ENCODE data around the gene PSD2.

PSD2 gene

DNA sequence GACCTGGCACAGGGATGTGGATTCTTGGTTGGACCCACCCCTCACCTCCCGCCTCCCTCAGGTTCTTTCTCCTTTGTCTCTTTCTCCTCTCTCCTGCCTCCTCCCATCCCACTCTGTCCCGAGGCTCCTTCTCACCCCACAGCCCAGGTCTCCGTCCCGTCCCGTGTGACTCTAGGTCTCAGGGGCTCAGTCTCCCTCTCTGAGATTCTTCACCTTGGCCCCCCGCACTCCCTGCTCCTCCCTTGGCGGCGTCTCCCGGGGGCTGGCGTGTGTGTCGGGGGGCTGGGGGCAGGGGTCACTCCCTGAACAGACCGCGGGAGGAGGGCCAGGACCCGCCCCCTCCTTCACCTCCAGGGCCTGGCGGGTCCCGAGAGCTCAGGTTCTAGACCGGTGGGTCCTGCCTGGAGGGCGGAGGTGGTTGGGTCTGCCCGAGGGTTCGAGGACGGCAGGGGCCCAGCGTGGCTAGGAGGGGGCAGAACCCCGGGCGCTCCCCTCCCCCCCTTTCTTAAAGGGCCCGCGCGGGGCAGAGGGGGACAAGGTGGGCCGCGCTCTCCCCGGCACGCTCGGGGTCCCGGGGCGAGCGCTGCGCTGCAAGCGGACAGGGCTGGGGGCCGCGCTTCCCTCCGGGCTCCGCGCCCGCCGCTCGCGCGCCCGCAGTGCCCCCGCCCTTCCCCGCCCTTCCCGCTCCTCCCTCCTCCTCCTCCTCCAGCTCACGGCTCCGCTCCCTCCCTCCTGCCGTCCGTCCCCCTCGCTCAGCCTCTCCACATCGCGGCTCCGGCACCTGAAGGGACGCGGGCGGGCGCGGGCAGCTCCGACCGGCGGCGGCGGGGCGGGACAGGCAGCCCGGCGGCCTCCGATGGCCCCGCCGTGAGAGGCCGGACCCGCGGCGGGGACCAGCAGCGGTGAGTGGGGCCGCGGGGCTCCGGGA, at the start of gene PSD2:
PSD2 (plus strand) TSS at position 735 of the 928 bp plus-strand sequence. CDS start 13,633 bp downstream, outside the sequence.
- peak; percentile 38 for DNase-seq

DNA sequence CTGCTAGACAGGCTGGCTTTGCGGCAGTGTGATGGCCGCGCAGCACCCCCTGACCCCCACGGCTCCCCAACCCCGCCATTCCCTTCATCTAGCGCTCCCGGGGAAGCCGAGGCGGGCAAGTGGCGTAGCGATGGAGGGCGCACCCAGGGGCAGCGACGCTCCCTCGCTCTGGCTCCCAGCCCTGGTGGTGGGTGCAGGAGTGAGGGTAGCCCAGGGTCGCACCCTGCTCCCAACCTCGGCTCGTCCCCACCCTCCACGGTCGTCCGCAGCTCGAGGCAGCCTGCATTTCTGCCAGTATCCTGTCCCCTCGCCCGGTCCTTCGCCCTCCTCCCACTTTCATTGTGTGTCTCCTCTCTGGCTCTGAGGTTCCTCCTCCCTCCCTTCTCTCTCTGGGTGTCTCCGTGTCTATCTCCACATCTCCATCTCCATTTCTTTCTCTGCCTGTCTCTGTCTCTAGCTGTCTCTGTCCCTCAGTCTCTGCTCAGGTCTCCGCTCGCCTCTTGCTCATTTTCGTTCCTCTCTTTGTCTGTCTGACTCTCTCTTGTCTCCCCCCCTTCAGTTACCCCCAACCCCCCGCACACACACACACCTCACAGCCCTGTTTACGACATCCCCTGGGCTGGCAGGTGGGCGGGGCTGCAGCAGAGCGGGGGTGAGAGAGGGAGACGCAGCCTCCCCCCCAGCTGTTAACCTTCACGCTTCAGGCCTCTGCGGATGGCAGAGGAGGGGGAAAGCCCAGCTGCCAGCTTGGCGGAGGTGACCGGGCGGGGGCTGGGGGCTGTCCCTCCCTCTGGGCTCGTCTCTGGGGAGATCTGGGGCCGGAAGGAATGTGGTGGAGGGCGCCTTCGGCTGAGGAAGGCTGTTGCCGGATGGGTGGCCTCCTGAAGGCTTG, 48.7 kb upstream of the PSD2 start:
- DNase-seq, result peak; percentile 78

DNA sequence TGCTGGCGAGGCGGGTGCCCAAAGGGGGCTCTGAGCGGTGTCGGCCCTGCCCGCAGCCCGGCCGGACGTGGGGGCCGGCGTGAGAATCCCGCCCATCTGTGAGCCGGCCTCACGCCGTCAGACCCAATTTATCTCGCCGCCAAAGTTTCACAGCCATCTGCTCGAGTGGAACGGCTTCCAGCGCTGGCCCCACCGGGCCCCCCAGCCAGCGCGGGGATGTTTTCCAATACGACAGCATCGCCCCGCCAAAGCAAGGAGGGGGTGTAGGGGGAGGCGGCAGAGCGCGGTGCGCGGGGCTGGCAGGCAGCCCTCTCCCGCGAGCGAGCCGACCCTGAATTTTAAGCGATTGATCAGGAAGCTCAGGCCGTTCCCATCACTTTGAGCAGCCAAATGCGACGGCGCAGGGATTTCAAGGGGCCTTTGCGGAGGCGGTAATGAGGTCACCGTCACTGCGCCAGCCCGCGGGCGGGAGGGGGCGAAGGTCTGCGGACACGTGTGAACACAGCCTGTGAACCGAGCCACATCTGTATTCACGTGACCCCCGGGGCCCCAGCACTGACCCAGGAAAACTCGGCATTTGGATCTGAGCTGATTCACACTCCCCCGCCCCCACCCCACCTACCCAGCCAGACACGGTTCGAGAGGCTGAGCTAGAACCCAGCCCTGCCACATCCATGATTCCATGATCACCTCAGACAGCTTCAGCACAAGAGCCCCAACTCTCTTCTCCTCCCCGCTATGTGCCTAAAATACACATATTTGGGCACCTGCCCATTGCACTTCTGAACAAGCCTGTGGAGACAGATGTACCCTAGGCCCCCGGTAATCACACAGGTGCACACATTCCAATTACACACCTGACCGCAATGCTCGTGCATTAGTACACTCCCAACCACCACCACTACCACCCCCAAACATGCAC, 47.8 kb upstream of the PSD2 start:
- peak; percentile 75 for DNase-seq

DNA sequence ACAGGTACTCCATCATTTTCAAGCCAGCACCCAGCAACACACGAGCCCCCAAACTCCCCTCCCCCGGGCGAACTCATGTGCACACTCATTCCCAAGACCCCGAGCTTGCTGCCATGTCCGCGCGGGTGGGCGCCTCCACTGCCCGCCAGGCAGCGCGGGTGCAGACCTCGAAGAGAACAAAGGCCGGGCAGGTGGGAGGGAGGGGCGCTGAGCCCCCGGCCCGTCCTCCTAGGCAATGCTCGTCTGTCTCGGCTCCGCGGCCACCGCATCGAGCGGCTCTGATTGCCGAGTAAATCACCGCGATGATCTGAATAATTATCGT, 47.1 kb upstream of the PSD2 start:
- no peak for DNase-seq

DNA sequence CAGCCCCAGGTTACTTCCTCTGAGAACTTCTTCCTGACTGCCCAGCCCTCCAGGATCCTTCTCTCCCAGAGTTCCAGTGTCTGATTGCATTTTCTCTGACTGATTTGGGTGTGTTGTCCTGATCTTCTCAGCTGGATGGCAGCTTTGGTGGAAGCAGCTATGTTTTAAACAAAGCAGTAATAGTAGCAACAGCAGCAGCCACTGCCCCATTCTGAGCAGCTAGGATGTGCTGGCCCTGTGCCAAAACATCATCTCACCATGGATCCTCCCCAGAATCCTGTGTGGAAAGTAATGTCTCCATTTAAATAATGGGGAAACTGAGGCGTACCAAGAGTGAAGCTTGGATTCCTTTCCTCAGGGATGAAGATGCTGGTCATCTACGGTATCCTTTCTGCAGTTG, 46.4 kb upstream of the PSD2 start:
- no peak for DNase-seq

DNA sequence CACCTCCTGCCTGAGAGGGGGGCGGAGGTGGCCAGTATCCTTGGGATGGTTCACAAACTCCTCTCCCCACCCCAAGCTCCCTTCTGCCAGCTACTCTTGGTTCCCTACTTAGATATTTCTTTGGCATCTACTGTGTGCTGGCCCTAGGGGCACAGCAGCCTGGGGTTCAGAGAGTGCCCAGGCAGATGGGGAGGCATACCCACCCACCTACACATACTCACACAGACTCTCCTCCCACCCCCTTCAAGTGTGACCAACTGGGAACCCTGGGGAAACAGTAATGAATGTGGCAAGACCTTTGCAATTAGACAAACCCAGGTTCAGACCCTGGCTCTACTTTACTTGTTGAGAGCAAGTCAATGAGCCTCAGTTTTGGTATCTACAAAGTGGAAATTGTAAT, 44.4 kb upstream of the PSD2 start:
- no peak for DNase-seq

DNA sequence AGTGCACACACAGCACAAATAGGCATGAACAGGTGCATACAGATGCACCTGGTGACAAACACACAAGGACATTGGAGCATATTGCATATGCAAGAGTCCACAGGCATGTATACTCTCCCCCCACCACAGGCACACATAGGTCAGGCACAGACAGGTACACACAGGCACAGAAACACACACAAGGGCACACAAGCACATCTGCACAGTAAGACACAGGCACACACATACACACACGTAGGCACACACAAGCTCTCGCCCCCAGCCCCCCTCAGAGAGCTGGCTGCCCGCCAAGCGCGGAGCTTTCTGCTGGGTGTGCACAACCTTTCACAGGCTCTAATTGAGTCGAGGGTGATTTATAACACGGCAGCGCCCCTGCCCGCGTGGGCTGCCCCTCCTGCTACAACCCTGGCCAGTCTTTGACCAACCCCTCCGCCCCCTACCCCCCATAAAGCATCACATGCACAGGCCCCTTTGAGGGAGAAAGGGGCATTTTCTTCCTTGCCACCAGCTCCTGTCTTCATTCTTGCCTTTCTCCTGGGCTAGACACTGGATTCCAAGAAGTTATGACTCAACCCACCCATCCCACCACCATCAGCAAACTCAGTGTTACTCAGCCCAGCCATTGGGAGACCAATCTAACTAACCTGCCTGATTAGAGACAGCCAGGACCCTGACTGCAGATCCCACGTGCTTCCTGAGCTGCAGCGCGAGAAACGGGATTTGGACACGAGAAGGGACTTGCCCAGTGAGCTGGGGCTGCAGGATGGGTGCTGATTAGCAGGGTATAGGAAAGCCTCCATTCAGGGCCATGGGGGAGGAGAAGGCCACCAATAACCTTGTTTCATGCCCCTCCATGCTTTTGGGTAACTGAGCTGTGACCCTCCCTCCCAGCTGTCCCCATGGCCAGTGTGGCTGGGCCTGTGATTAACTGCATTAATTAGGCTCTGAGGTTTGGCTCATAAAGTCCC, 42.8 kb upstream of the PSD2 start:
- DNase-seq, result peak; percentile 45

DNA sequence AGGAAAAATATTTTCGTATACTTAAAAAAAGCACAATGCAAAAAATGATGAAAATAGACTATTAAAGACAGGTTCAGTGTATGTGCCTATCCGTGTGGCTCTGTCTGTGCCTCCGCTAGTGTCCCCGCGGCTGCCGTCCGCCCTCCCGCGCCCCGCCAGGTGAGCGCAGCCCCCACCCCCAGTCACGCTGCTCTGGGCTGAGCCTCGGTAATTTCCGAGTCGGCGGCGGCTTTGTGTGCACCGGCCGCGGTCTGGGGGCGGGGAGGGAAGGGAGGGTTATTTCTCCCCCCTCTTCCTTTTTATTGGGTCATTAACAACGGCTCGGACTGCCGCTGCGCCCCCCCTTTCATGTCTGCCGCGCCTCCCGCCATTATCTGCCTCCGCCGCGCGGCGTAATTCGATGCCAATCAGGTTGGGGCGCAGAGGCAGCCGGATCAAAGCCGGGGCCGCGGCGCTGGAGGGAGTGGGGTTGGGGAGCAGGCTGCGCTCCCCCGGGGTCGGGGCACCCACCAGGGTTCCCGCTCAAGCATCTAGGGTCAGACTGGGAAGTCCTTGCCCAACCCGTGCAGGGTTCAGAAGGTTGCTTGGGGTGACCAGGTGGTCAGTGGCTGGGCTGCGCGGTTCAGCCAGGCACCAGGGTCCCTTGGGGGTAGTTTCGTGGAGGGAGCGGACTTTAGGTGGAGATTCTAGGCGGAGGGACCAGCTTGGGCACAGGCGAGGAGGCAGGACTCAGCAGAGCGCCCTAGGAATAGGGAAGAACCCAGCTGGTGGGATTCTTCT, 39.5 kb upstream of the PSD2 start:
- DNase-seq, result no peak

DNA sequence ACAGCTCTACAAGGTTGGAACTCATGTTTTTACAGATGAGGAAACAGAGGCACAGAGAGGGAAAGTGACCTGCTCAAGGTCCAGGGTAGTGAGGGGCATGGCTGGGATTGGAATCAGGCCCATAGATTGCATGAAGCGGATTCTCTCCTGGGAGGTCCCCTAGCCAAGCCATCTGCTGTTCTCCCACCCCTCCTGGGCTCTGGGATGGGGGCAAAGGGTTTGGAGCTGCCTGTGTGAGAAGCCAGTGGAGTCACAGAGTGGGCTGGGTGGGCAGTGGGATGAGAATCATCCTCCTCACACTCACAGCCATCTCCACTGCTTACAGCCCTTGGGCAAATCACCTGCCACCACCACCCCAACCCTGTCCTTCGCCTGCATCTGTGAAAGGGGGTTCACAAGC, 38.6 kb upstream of the PSD2 start:
- DNase-seq, result no peak

DNA sequence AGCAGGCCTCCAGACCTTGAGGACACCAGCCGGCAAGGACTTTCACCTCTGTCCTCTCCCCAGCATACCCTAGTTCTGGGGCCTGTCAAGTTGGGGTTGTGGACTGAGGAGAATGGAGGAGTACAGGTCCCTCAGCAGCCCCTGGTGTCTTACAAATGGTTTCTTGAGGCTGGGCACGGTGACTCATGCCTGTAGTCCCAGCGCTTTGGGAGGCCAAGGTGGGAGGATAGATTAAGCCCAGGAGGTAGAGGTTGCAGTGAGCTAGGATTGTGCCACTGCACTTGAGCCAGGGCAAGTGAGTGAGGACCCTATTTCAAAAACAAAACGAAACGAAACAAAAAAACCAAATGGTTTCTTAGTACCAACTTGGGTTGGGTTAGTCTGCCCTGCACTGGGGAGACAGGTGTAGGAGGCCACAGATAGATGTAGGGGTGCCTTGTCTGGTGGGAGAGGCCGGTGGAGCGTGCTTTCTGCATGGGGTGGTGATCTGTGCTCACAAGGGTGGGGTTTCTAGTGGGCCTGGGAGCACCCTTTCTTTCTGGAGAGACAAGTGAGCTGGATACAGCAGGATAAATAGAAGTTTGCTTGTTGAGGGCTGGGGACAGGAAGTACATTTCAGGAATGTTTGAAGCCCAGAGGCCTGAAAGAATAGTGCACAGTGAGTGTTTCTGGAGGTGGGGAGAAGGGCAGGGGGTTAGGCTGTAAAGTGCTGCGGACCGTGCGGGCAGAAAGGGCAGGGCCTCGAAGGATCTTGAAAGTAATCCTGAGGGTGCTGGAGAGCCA, 37.7 kb upstream of the PSD2 start:
- DNase-seq, result no peak

DNA sequence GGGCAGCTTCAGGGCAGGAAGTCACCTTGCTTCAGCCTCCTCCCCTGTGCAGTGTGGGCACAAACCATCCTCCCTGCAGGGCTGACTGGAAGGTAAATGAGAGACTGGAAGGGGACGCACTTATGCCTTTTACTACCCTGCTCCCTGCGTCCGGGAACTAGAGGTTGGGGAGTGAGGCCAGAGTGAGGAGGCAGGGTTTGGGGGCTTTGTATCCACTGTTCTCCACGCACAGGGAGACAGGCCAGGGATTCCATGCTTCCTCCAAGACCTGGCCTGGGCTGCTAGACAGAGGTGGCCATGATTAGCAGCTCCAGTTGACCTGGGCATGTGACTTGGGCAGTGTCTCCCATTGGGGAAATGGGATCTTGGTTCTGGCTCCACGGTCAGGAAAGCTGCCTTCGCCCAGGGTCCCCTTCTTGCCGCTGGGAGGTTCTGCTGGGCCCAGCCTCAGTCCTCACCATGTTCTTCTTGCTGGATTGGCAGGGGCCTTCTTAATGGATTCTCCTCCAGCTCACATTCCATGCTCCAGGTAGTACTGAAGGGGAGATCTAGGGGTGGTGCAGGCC, 37.0 kb upstream of the PSD2 start:
- no peak for DNase-seq

DNA sequence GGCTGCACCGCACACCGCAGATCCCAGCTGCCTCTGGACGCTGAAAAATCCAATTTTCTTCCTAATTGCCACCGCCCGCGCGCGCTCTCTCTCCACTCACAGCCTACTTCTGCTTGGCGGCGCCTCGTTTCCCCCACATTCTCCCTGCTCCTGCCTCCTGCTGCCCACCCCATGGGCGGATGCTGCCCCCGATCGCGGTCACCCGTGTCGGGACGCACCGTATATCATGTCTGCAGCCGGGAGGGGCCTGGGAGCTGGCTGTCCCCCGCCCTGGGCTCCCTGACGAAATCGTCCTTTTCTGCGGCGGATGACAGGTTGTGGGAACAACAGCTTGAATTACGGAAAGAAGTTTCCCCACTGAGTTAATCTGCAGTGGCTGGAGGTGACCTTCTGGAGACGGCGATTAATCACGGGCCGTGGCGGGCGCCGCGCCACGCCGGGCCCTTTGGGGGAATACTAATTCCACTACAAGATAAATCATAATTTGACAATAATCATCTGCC, 36.3 kb upstream of the PSD2 start:
- no peak for DNase-seq

DNA sequence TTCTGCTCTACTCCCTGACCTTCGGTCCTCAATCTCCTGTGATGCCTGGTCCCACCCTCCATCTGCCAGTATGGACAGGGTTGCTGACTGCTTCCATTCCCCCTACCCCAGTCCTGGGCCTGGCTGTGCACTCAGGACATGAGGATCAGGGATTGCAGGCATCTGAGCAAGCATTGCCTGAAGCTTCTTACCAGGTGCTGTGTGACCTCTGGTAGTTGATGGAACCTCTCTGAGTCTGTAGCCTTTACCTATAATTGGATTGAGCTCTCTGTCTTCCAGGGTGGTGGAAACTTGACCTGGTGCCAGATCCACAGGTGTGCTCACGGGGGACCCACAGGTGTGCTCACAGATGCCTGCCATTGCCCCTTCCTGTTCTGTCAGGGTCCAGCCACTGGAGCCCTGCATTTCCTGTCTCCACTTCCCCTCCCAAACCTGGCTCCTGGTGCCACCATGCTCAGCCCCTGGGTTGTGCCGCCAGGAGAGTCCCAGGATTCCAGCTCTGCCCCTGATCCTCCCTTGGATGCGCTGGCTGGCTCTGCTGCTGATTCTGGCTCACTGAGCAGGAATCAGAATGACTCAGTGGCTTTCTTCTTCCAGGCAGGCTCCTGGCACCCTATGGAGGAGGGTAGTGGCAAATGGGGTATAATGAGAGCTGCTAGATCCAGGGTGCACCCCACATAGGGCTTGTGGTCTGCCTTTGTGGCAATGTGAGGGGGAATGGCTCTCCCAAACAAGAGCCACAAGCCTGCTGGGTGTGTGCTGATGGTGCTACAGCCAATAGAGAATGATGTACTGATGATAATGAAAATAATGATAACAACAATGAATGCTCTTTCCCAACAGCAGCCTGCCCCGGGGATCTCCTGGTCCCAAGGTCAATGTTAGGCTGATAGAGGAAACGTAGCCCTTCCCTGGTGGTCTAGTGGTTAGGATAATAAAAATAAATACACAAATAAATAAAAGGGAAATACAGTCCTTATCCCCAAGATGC, 35.2 kb upstream of the PSD2 start:
- DNase-seq, result no peak

DNA sequence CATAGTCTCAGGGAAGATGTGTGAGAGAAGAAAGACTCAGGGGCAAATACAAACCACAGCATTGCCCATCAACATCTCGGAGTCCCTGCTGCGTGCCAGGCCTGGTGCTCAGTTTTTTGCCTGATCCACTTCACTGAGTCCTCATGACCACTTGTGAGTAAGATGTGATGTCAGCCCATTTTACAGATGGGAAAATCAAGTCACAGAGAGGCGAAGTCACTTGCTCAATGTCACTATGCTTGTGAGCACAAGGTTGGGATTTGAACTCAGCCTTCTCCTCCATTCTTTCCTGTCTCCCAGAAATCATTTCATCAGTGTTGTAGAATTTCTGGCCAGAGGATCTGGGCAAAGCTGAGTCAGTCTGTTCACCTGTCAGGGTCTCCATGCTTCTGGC, 34.6 kb upstream of the PSD2 start:
- DNase-seq, result no peak

DNA sequence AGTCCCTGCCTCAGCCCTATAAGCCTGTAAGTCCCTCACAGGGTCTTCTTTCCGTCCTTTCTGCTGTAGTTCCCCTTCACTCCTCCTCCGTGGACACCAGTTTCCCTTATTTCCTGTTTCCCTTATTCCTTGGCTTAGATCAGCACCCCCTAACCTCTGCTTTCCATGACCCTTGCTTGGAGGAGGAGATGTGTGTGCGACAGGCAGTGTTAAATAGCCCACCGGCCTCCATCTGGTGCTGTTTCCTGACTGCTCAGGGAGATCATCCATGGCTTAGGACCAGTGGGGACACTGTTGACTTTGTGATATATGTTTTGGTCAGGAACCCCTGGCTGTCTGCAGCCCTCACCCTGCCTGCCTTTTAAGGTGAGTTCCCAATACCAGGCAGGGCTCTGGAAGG, 34.1 kb upstream of the PSD2 start:
- no peak for DNase-seq

DNA sequence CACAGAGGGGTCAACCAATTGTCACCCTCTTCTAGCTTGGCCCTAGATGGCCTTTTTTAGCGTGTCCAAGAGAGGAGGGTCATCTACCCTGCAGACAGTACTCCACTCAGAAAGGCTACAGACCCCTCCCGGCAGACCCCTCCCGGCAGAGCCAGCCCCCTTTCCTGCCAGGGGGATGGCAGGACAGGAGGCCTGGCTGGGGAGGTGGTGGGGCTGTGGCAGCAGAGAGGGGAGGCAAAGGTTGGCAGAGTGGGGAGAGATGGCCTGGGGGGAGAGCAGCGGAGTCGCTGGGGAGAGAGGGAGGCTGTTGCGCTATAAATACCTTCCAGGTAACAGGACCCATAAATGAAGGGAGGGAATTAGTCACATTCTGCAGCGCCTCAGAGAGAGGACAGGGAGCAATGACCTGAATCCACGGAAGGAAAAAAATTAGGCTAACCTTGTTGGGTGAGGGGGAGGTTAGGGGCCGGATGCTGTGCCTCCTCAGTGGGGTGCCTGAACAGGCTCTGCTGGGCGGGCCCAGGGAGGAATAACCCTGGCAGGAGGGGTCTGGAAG, 32.9 kb upstream of the PSD2 start:
- DNase-seq, result no peak

DNA sequence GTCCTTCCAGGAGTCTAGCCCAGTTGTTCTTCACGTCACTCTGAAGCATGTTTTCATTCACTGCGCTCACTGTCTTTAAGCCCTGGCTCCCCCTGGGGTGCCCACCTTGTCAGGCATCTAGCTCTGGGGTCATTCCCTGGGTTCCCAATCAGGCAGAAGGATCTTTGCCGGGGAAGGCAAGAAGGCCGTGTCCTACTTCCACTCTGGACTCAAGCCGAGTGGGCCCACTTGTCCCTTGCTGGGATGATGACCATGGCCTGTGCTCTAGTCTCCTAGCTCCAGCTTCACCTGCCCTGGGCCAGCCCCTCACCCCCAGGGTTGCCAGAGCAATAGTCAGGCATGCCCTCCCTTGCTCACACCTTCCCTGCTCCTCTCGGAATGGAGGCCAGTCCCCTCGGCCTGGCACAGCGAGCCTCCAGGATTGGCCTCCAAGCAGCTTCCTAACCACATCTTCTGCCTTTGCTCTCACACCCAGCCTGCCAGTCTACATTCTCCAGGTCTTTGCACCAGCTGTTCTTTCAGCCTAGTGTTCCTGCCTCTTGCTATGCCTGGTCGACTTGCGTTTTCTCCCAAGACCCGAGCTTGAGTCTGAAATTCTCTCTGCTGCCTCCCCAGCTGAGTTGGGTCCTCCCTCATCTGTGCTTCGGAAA, 32.2 kb upstream of the PSD2 start:
- no peak for DNase-seq

All from stimulated activated CD8-positive, alpha-beta memory T cell treated with anti-CD3 and anti-CD28 coated beads, Interleukin-4, amount 100 ng/mL, for 48 hours (primary cell).